Kidney epithelial cell (primary cell): ENCODE results near the gene SSBP4. TPM values are rescaled to one million over a fixed set of nuclear protein-coding genes. Genes with fewer than 3 reads are reported as not detected.
A peak's percentile ranks its signal among the peaks of the same experiment; 100 is the strongest.
"Not testable (repeated sequence)": the region's sequence is repeated elsewhere in the genome, so short reads cannot be mapped to it uniquely, and the experiment has no call there.

Source experiments
- DNase-seq: peaks from one replicate; pipeline ENCODE4 v3.0.0-alpha.2; 2010; ENCODE audit warnings: low read depth
- H3K27me3 ChIP-seq: 2 replicates; pipeline ENCODE4 v1.6.0; 2011; ENCODE audit warnings: low read length; ENCODE audit not compliant: control insufficient read depth, insufficient read depth
- H3K36me3 ChIP-seq: 2 replicates; pipeline ENCODE4 v1.5.1; 2011; ENCODE audit warnings: low read length; ENCODE audit not compliant: control insufficient read depth, insufficient read depth
- H3K4me3 ChIP-seq: 2 replicates; pipeline ENCODE4 v1.5.1; 2011; ENCODE audit warnings: low read depth, mild to moderate bottlenecking, control low read depth, low read length
- total RNA-seq: library from RNA; depleted of rRNA; stranded (reverse); fragments of >200 nt; gene quantifications from 2 replicates; pipeline ENCODE4 v1.2.3, GENCODE V29; 2015
- TF ChIP-seq, protein P1 (sequence below): IDR thresholded peaks from 2 replicates; pipeline ENCODE4 v1.5.1; 2011; ENCODE audit warnings: mild to moderate bottlenecking, moderate library complexity, low read length, control low read depth, inconsistent platforms; ENCODE audit not compliant: insufficient read depth, poor library complexity, severe bottlenecking

The SSBP4 gene
- total RNA-seq, 1 donor from 2014 or later: 92.6 TPM

DNA sequence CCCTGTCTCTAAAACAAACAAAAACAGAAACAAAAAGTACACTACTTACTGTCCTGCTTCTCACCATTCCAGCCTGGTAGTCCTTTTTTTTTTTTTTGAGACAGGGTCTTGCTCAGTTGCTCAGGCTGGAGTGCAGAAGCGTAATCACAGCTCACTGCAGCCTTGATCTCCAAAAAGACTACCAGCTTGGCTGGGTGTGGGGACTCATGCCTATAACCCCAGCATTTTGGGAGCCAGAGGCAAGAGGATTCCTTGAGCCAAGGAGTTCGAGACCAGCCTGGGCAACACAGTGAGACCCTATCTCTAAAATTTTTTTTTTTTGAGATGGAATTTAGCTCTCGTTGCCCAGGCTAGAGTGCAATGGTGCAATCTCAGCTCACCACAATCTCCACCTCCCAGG is 38.4 kb upstream of the SSBP4 start:
- Histone ChIP-seq H3K4me3 (no peak overlapping the region), H3K36me3 (no peaks in the 10 kb centered on the region), H3K27me3 (no peaks in the 10 kb centered on the region)
- TF ChIP-seq, protein P1, sequence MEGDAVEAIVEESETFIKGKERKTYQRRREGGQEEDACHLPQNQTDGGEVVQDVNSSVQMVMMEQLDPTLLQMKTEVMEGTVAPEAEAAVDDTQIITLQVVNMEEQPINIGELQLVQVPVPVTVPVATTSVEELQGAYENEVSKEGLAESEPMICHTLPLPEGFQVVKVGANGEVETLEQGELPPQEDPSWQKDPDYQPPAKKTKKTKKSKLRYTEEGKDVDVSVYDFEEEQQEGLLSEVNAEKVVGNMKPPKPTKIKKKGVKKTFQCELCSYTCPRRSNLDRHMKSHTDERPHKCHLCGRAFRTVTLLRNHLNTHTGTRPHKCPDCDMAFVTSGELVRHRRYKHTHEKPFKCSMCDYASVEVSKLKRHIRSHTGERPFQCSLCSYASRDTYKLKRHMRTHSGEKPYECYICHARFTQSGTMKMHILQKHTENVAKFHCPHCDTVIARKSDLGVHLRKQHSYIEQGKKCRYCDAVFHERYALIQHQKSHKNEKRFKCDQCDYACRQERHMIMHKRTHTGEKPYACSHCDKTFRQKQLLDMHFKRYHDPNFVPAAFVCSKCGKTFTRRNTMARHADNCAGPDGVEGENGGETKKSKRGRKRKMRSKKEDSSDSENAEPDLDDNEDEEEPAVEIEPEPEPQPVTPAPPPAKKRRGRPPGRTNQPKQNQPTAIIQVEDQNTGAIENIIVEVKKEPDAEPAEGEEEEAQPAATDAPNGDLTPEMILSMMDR: no peak
- no peak for DNase-seq

DNA sequence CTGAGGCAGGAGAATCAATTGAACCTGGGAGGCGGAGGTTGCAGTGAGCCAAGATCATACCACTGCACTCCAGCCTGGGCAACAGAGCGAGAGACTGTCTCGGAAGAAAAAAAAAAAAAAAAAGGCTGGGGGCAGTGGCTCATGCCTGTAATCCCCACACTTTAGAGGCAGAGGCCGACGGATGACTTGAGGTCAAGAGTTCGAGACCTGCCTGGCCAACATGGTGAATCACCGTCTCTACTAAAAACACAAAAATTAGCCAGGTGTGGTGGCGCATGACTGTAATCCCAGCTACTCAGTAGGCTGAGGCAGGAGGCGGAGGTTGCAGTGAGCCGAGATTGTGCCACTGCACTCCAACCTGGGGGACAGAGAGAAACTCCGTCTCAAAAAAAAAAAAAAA is 35.6 kb upstream of the SSBP4 start:
- H3K36me3 ChIP-seq, H3K27me3 ChIP-seq, DNase-seq: not testable (repeated sequence)

DNA sequence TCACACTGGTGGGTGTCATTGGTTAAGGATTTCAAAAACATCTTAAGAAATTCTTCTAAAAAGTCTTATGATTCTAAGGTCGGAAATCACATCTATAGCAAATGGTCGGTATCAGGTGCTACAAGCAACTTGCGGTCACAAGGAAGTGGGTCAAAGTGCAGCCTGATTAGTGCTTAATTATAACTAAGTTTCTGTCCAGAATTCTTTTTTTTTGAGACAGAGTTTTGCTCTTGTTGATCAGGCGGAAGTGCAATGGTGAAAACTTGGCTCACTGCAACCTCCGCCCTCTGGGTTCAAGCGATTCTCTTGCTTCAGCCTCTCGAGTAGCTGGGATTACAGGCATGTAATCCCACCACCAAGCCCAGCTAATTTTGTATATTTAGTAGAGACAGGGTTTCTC is 34.4 kb upstream of the SSBP4 start:
- H3K4me3 ChIP-seq: no peak overlapping the region
- H3K36me3 ChIP-seq: peaks cover 4% of the 10 kb centered on the region
- no peaks in the 10 kb centered on the region for H3K27me3 ChIP-seq
- DNase-seq: no peak
- TF ChIP-seq, protein P1: no peak

More for the DNA sequence above, 35.6 kb upstream of the SSBP4 start:
- not testable (repeated sequence) for H3K4me3 ChIP-seq

DNA sequence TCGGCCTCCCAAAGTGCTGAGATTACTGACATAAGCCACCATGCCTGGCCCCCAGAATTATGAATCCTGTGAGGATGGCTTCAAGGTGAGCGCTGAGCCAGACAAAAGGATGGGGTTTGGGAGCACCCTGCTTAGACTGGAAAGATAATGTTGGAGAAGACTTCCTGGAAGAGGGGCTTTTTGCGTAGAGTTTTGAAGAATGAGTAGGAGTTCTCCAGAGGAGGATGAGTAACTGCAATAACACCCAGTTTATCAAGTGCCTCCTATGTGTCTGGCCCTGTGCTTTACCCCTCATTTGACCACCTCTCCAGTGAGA is 33.9 kb upstream of the SSBP4 start:
- Histone ChIP-seq H3K27me3 (no peaks in the 10 kb centered on the region), H3K36me3 (peaks cover 4% of the 10 kb centered on the region), H3K4me3 (no peak overlapping the region)
- no peak for DNase-seq
- TF ChIP-seq, protein P1: no peak

DNA sequence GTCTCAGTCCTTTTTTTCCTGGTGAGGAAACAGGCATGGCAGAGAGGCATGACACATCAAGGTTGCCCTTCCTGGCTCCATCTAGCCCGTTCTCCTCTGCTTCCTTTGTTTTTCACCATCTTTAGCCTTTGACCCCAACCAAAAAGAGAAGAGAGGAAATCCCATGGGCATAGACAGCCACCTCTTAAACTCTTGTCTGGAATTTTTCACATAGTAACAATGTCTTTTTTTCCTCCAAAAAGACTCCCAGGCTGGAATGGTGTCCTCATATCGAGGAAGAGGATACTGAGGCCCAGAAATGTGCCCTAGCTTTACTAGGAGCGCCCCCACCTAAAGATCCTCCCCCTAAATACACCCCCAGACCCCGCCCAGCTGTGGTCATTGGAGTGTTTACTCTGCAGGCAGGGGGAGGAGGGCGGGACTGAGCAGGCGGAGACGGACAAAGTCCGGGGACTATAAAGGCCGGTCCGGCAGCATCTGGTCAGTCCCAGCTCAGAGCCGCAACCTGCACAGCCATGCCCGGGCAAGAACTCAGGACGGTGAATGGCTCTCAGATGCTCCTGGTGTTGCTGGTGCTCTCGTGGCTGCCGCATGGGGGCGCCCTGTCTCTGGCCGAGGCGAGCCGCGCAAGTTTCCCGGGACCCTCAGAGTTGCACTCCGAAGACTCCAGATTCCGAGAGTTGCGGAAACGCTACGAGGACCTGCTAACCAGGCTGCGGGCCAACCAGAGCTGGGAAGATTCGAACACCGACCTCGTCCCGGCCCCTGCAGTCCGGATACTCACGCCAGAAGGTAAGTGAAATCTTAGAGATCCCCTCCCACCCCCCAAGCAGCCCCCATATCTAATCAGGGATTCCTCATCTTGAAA is 33.3 kb upstream of the SSBP4 start, which contains the start of gene GDF15:
Gene GDF15 (plus strand): TSS at position 484 of the 868 bp plus-strand sequence. CDS start 32 bp downstream, at position 516.
- H3K27me3 ChIP-seq: no peaks in the 10 kb centered on the region
- TF ChIP-seq, protein P1: peak; percentile 88
- peaks cover 4% of the 10 kb centered on the region for H3K36me3 ChIP-seq
- no peak for DNase-seq
- peak within 1 kb of the TSS; percentile 77 for H3K4me3 ChIP-seq

DNA sequence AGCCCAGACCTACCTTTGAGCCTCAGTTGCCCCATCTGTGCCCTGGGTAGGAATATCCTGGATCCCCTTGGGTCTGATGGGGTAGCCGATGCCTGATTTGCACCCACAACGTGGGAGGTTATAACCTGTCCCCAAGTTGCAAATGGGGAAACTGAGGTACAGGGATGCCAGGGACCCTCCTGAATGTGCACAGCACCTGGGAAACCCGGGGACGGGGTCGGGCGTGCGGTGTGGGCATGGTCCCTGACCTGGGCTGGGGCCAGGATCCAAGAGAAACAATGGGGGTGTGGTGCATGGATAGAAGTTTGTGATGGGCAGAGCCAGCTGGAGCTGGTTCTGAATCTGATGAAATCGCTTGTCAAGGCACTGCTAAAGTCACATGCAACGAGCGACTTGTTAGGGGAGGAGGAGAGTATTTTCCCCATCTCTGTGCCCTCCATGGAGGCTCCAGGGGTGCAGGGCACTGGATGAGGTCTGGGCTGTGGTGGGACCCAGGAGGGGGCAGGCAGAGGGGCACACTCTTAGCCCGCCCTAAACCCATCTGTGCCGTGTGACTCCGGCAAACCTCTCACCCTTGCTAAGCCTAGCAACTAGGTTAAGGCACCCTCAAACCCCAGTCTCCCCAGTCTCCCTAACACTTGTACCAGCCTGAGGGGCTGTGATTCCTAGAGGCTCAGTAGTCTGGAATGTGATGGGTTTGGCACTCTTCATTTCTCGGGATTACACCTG is 32.5 kb upstream of the SSBP4 start:
- H3K36me3 ChIP-seq: peaks cover 4% of the 10 kb centered on the region
- DNase-seq: no peak
- H3K4me3 ChIP-seq: peak overlapping the region; percentile 77
- H3K27me3 ChIP-seq: no peaks in the 10 kb centered on the region
- TF ChIP-seq, protein P1: no peak
